Natural killer cell (primary cell): ENCODE results near the gene SERPINA10. TPM values are rescaled to one million over a fixed set of nuclear protein-coding genes. Genes with fewer than 3 reads are reported as not detected.

Source experiments
- ATAC-seq, 3 donors: fragments of 150-1000 bp in 2 of 3; fragments of 200-7000 bp in 1 of 3; cut with Tn5 transposase; 1 replicate in 1 of 3; 2 replicates in 2 of 3; pipeline ENCODE4 v1.10.0; 2021; ENCODE audit warnings: mild to moderate bottlenecking in 2 of 3, moderate library complexity in 2 of 3
- DNase-seq, 2 donors: peaks; one replicate each; pipeline versions ENCODE4 v3.0.0 to v3.0.0-alpha.2; 2013 to 2021; ENCODE audit warnings: mixed read lengths in 1 of 2
- H3K27ac ChIP-seq: one replicate; pipeline ENCODE4 v1.5.1; 2013; ENCODE audit warnings: mild to moderate bottlenecking, low read length
- H3K27me3 ChIP-seq: one replicate; pipeline ENCODE4 v1.6.1; 2013; ENCODE audit warnings: low read length; ENCODE audit not compliant: control insufficient read depth, insufficient read depth
- H3K36me3 ChIP-seq: one replicate; pipeline ENCODE4 v1.6.1; 2013; ENCODE audit warnings: low read length; ENCODE audit not compliant: control insufficient read depth, insufficient read depth
- H3K4me1 ChIP-seq: one replicate; pipeline ENCODE4 v1.6.1; 2013; ENCODE audit warnings: low read length; ENCODE audit not compliant: control insufficient read depth, insufficient read depth
- H3K4me3 ChIP-seq: one replicate; pipeline ENCODE4 v1.5.1; 2013; ENCODE audit warnings: low read length
- H3K9me3 ChIP-seq: one replicate; pipeline ENCODE4 v1.6.1; 2013; ENCODE audit warnings: low read length; ENCODE audit not compliant: control insufficient read depth, insufficient read depth
- H3K27ac Mint-ChIP-seq, 2 donors: one replicate each; pipeline ENCODE4 v1.8.0; 2022; ENCODE audit warnings: mild to moderate bottlenecking in 2 of 2, mixed read lengths in 2 of 2, moderate library complexity in 1 of 2
- H3K27me3 Mint-ChIP-seq, 2 donors: one replicate each; pipeline ENCODE4 v1.8.0; 2022; ENCODE audit warnings: low read depth in 2 of 2, mixed read lengths in 2 of 2
- H3K36me3 Mint-ChIP-seq: one replicate; pipeline ENCODE4 v1.8.0; 2022; ENCODE audit warnings: mixed read lengths
- H3K4me1 Mint-ChIP-seq, 2 donors: one replicate each; pipeline ENCODE4 v1.8.0; 2022; ENCODE audit warnings: mixed read lengths in 2 of 2
- H3K4me3 Mint-ChIP-seq: one replicate; pipeline ENCODE4 v1.8.0; 2022; ENCODE audit warnings: mild to moderate bottlenecking, moderate library complexity, mixed read lengths
- H3K9me3 Mint-ChIP-seq, 2 donors: one replicate each; pipeline ENCODE4 v1.8.0; 2022; ENCODE audit warnings: mixed read lengths in 2 of 2
- CTCF ChIP-seq: fragments of 200-600 bp; IDR thresholded peaks from one replicate; pipeline ENCODE4 v1.8.0; 2022; ENCODE audit warnings: antibody characterized with exemption
- WGBS: methylation state at CpG from one replicate; pipeline ENCODE4 v1.1.7; 2013; ENCODE audit warnings: missing lambda C conversion rate; ENCODE audit not compliant: insufficient coverage; 5-methylcytosine and 5-hydroxymethylcytosine counted together
- intact Hi-C: fragments of 100-400 bp; cut with micrococcal nuclease; formaldehyde crosslinking; loops from one replicate; pipeline ENCODE4 v1.14.2; 2022
- total RNA-seq, 4 donors: library from RNA; stranded (reverse); fragments of 120-200 nt in 1 of 4; gene quantifications; one replicate each; pipeline versions ENCODE4 v1.2.3 to v1.2.4, GENCODE V29; 2013 to 2022

SERPINA10 gene
- total RNA-seq, 3 donors from 2014 or later (not counting 1 experiment from before 2014, with no cell fraction given) = not detected

- no peak for ATAC-seq
- Histone ChIP-seq H3K27me3 (no peaks in the 10 kb centered on the region), H3K36me3 (no peaks in the 10 kb centered on the region), H3K9me3 (no peaks in the 10 kb centered on the region), H3K4me1 (no peaks in the 10 kb centered on the region), H3K4me3 (no peak overlapping the region), H3K27ac (no peak overlapping the region)
- TF ChIP-seq CTCF = no peak
- H3K27me3 Mint-ChIP-seq = peaks cover 7 to 10% of the 10 kb centered on the region in 2 donors
- no peak overlapping the region for H3K27ac Mint-ChIP-seq
- WGBS = 82% methylated on average over 15 of the region's 15 CpGs
- intact Hi-C loops = no loop called here
- H3K36me3 Mint-ChIP-seq = no peaks in the 10 kb centered on the region
- DNase-seq = no peak
- no peaks in the 10 kb centered on the region for H3K4me1 Mint-ChIP-seq
- no peak overlapping the region for H3K4me3 Mint-ChIP-seq
- H3K9me3 Mint-ChIP-seq = no peaks in the 10 kb centered on the region
Observed at GRCh38 chr14:94291906-94292525, 1.1 kb downstream of the SERPINA10 start.

- H3K27me3 Mint-ChIP-seq = peaks cover 7 to 10% of the 10 kb centered on the region in 2 donors
- intact Hi-C loops = no loop called here
Observed at GRCh38 chr14:94291159-94291905, 1.7 kb downstream of the SERPINA10 start.

GRCh38 chr14:94290197-94290596 lies 2.9 kb downstream of the SERPINA10 start:
- intact Hi-C loops = no loop called here
- no peaks in the 10 kb centered on the region for H3K4me1 ChIP-seq
- H3K27ac Mint-ChIP-seq = no peak overlapping the region
- H3K9me3 Mint-ChIP-seq = no peaks in the 10 kb centered on the region
- ATAC-seq (no peak), DNase-seq (no peak)
- H3K36me3 Mint-ChIP-seq = no peaks in the 10 kb centered on the region
- WGBS = 80% methylated on average over 8 of the region's 8 CpGs
- no peak overlapping the region for H3K27ac ChIP-seq
- H3K27me3 Mint-ChIP-seq = peaks cover 10% of the 10 kb centered on the region in 2 donors
- H3K4me1 Mint-ChIP-seq = no peaks in the 10 kb centered on the region
- no peak for TF ChIP-seq CTCF
- no peak overlapping the region for H3K4me3 ChIP-seq
- H3K36me3 ChIP-seq = no peaks in the 10 kb centered on the region
- H3K27me3 ChIP-seq = no peaks in the 10 kb centered on the region
- no peak overlapping the region for H3K4me3 Mint-ChIP-seq
- no peaks in the 10 kb centered on the region for H3K9me3 ChIP-seq

More at GRCh38 chr14:94291159-94291905, 1.7 kb downstream of the SERPINA10 start:
- Mint-ChIP-seq H3K36me3 (no peaks in the 10 kb centered on the region), H3K27ac (no peak overlapping the region), H3K4me3 (no peak overlapping the region), H3K4me1 (no peaks in the 10 kb centered on the region), H3K9me3 (no peaks in the 10 kb centered on the region)
- Histone ChIP-seq H3K27me3 (no peaks in the 10 kb centered on the region), H3K27ac (no peak overlapping the region), H3K9me3 (no peaks in the 10 kb centered on the region), H3K4me1 (no peaks in the 10 kb centered on the region), H3K4me3 (no peak overlapping the region), H3K36me3 (no peaks in the 10 kb centered on the region)
- no peak for ATAC-seq
- WGBS = 79% methylated on average over 13 of the region's 13 CpGs
- TF ChIP-seq CTCF = no peak
- no peak for DNase-seq
